Astrocyte of the hippocampus (primary cell): ENCODE data around the gene CPNE8.

Source experiments
- DNase-seq: peaks from one replicate; pipeline ENCODE4 v3.0.0; 2011; ENCODE audit warnings: low read depth, low spot score

The CPNE8 gene

DNA sequence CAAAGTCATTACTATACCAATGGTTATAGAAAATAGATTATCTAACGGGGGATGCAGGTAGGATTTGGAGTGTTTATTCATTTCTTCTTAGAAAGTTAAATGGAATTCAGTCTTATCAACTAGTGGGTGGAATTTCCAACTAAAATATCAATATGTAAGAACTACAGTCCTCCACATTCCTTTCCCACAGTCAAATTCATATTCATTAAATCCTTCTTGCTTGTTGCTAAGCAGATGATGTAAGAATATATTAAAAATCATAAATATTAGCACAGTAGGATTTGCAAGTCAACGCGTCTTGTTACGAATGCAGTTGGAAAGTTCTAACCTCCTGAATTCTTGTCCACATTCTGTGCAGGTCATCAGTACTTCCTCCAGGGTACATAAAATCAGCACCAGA lies 259.2 kb downstream of the CPNE8 start:
- DNase-seq = no peak

DNA sequence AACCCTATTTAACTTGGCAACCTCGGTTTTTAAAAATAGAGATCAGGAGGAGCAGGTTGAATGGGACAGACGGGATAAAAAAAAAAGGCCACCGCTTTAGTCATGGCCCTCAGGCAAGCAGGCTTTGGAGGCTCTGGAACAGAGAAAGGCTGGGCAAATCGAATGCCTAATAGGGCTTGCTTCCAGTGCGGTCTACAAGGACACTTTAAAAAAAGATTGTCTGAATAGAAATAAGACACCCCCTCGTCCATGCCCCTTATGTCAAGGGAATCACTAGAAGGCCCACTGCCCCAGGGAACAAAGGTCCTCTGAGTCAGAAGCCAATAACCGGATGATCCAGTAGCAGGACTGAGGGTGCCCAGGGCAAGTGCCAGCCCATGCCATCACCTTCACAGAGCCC lies 265.8 kb downstream of the CPNE8 start:
- no peak for DNase-seq

- DNase-seq = no peak
Measured at GRCh38 chr12:38638401-38638800, 267.0 kb downstream of the CPNE8 start.

DNA sequence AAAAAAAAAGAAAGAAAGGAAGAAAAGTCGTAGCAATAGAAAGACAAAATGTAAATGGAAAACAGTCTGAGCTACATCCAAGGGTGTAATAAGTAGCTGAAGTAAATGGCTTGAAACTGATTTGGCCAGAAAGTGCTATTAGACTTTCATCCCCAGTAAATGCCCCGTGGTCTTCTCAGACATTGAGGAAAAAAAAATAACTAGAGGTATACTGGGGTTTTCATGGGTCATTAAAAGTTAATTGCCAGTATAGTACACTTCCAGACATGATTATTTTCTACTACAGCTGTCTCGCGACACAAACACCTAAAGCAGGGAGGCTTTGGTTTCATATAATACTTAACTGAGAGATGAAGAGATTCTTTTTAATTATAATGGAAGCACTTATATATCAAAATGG lies 271.9 kb downstream of the CPNE8 start:
- DNase-seq = no peak

DNA sequence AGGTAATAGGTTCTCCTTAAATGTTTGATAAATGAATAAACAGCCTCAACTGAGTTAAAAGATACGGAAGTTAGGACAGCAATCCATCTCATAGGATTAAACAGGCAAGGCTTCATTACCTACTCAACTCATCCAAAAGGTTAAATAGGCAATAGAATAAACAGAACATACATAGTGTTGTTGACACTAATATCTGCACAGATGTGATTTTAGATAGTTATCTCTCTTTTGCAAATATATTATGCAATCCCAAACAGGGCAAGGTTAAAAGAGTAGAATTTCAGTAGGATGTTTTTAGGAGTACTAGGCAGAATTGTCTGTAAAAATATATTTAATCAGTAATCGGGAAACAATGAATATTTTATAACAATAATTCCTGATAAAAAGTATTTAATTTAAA lies 276.3 kb downstream of the CPNE8 start:
- DNase-seq = no peak

- DNase-seq = no peak
Measured at GRCh38 chr12:38628288-38628687, 277.1 kb downstream of the CPNE8 start.

GRCh38 chr12:38625306-38625705 lies 280.1 kb downstream of the CPNE8 start:
- no peak for DNase-seq

- no peak for DNase-seq
Measured at GRCh38 chr12:38614171-38614570, 291.2 kb downstream of the CPNE8 start.

GRCh38 chr12:38610808-38611350 lies 294.5 kb downstream of the CPNE8 start:
- DNase-seq = no peak

DNA sequence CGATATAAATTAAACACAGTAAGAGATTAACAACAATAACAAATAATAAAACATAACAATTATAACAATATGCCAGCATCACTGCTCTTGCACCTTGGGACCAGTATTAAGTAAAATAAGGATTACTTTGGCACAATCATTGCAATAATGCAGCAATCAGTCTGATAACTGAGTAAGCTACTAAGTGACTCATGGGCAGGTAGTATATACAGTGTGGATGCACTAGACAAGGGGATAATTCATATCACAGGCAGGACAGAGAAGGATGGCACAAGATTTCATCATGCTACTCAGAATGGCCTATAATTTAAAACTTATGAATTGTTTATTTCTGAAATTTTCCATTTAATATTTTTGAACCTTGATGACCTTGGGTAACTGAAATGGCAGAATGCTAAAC lies 298.1 kb downstream of the CPNE8 start:
- DNase-seq = no peak
